A549 (cell line): ENCODE measurements around the gene ROPN1B.
"Not testable (repeated sequence)": the region's sequence is repeated elsewhere in the genome, so short reads cannot be mapped to it uniquely, and the experiment has no call there.

Experiments
- CTCF ChIP-seq: fragments of >200 bp; sonication (Bioruptor Twin); formaldehyde crosslinking; IDR thresholded peaks from 3 replicates; pipeline ENCODE4 v1.5.1; 2016
- ESRRA ChIP-seq: fragments of 150-350 bp; IDR thresholded peaks from 2 replicates; pipeline ENCODE4 v1.6.1; 2014; ENCODE audit warnings: mild to moderate bottlenecking, low read length, borderline replicate concordance
- POLR2AphosphoS2 ChIP-seq: conservative IDR thresholded peaks from 2 replicates; pipeline ENCODE4 v1.6.1; 2012; ENCODE audit warnings: low read length, improper control_type of control experiment, inconsistent platforms

- TF ChIP-seq CTCF, POLR2AphosphoS2, ESRRA: not testable (repeated sequence)
Observed at GRCh38 chr3:125976003-125976390, 7.0 kb downstream of the ROPN1B start.
